Activated naive CD8-positive, alpha-beta T cell treated with anti-CD3 and anti-CD28 coated beads, Interleukin-2, amount 10 ng/mL, durations not matched to agents 7 days and 5 days (primary cell): ENCODE data around the gene CASKIN2. TPM values are rescaled to one million over a fixed set of nuclear protein-coding genes. Genes with fewer than 3 reads are reported as not detected.
"Not testable (repeated sequence)": the region's sequence is repeated elsewhere in the genome, so short reads cannot be mapped to it uniquely, and the experiment has no call there.

Experiments used
- ATAC-seq: fragments of 150-1000 bp; cut with Tn5 transposase; one replicate; pipeline ENCODE4 v1.10.0; 2021; ENCODE audit warnings: low read depth, moderate library complexity
- POLR2A ChIA-PET: fragments of 350-600 bp; sonication (Branson Sonifier 250); formaldehyde crosslinking; loops from one replicate; lab custom pipeline; 2021; ENCODE audit warnings: antibody characterized with exemption; lab: Charles Lee
- DNase-seq: peaks from one replicate; pipeline ENCODE4 v3.0.0; 2021
- H3K27ac Mint-ChIP-seq: one replicate; pipeline ENCODE4 v1.8.0; 2022; ENCODE audit warnings: mild to moderate bottlenecking, mixed read lengths
- H3K27me3 Mint-ChIP-seq: one replicate; pipeline ENCODE4 v1.8.0; 2022; ENCODE audit warnings: mild to moderate bottlenecking, moderate library complexity, mixed read lengths
- H3K36me3 Mint-ChIP-seq: one replicate; pipeline ENCODE4 v1.8.0; 2021; ENCODE audit warnings: mild to moderate bottlenecking, mixed read lengths
- H3K4me1 Mint-ChIP-seq: one replicate; pipeline ENCODE4 v1.8.0; 2021; ENCODE audit warnings: mixed read lengths
- H3K4me3 Mint-ChIP-seq: one replicate; pipeline ENCODE4 v1.8.0; 2022; ENCODE audit warnings: mild to moderate bottlenecking, moderate library complexity, mixed read lengths
- H3K9me3 Mint-ChIP-seq: one replicate; pipeline ENCODE4 v1.8.0; 2021; ENCODE audit warnings: mixed read lengths
- total RNA-seq, 2 experiments: library from RNA; stranded (reverse); gene quantifications; one replicate each; pipeline ENCODE4 v1.2.3, GENCODE V29; 2021

CASKIN2 gene
- total RNA-seq, 2 experiments from 2014 or later: 0.72 to 2.3 TPM

DNA sequence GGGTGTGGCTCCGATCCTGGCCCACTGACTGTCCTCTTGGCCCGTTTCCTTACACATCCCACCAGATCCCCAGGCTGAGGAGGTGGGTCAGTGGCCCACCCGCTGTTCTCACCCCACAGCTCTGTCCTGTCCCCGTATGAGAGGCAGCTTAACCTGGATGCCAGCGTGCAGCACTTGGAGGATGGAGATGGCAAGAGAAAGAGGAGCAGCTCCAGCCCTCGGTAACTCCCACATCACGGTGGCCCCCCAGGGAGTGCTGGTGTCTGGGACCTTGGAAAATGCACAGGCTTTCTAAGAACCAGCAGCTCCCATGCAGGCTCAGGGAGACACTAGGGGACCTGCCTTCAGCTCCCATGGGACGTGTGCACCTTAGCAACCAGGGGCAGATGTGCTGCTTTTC lies 6.0 kb upstream of the CASKIN2 start:
- peaks cover 20% of the 10 kb centered on the region for H3K36me3 Mint-ChIP-seq
- peaks cover 25% of the 10 kb centered on the region for H3K4me1 Mint-ChIP-seq
- POLR2A ChIA-PET: interaction anchor here (1.4 kb wide), 1 partner anchor 14 kb away, joined by 3 read pairs; no protein-coding TSS in a partner anchor
- H3K27me3 Mint-ChIP-seq: no peaks in the 10 kb centered on the region
- ATAC-seq: no peak
- no peaks in the 10 kb centered on the region for H3K9me3 Mint-ChIP-seq
- no peak overlapping the region for H3K27ac Mint-ChIP-seq
- no peak overlapping the region for H3K4me3 Mint-ChIP-seq
- DNase-seq: no peak

DNA sequence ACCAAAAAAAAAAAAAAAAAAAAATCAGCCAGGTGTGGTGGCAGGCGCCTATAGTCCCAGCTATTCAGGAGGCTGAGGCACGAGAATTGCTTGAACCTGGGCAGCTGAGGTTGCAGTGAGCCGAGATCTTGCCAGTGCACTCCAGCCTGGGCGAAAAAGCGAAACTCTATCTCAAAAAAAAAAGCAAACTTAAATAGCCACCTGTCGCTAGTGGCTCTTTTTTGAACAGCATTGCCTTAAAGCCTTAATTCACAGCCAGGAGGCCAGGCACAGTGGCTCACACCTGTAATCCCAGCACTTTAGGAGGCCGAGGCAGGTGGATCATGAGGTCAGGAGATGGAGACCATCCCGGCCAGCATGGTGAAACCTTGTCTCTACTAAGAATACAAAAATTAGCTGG lies 5.1 kb upstream of the CASKIN2 start:
- not testable (repeated sequence) for ATAC-seq, H3K4me3 Mint-ChIP-seq, H3K27me3 Mint-ChIP-seq, H3K9me3 Mint-ChIP-seq, DNase-seq, H3K27ac Mint-ChIP-seq
- H3K36me3 Mint-ChIP-seq: peaks cover 20% of the 10 kb centered on the region
- POLR2A ChIA-PET: interaction anchor here (0.9 kb wide), 1 partner anchor 19 kb away, joined by 4 read pairs; no protein-coding TSS in a partner anchor
- H3K4me1 Mint-ChIP-seq: peaks cover 24% of the 10 kb centered on the region

GRCh38 chr17:75518983-75519537 lies 3.7 kb upstream of the CASKIN2 start:
- no peak for DNase-seq
- Mint-ChIP-seq H3K4me1 (peaks cover 24% of the 10 kb centered on the region), H3K27ac (peak overlapping the region; percentile 91), H3K27me3 (peaks cover 1% of the 10 kb centered on the region), H3K36me3 (peaks cover 20% of the 10 kb centered on the region), H3K9me3 (no peaks in the 10 kb centered on the region), H3K4me3 (peak overlapping the region; percentile 75)
- POLR2A ChIA-PET: interaction anchor here (0.9 to 1.8 kb wide), 3 partner anchors 62 to 248 kb away, joined by 3 to 6 read pairs (median 4); partner anchors contain the start of gene MIF4GD
- no peak for ATAC-seq

- peaks cover 19% of the 10 kb centered on the region for H3K36me3 Mint-ChIP-seq
- no peaks in the 10 kb centered on the region for H3K9me3 Mint-ChIP-seq
- peaks cover 24% of the 10 kb centered on the region for H3K4me1 Mint-ChIP-seq
- DNase-seq: no peak
- peak; percentile 65 for ATAC-seq
- POLR2A ChIA-PET: interaction anchor here (0.9 to 1.8 kb wide), 11 partner anchors 9 to 247 kb away, joined by 3 to 8 read pairs (median 4); partner anchors contain the start of genes MIF4GD and TMEM94
- H3K27me3 Mint-ChIP-seq: peaks cover 7% of the 10 kb centered on the region
- H3K4me3 Mint-ChIP-seq: peak overlapping the region; percentile 75
- peak overlapping the region; percentile 91 for H3K27ac Mint-ChIP-seq
Observed at GRCh38 chr17:75518201-75518600, 2.9 kb upstream of the CASKIN2 start.

GRCh38 chr17:75517297-75517865 lies 2.0 kb upstream of the CASKIN2 start:
- DNase-seq (no peak), ATAC-seq (no peak)
- Mint-ChIP-seq H3K4me3 (peak overlapping the region; percentile 75), H3K27ac (peak overlapping the region; percentile 91), H3K27me3 (peaks cover 7% of the 10 kb centered on the region), H3K4me1 (peaks cover 24% of the 10 kb centered on the region), H3K36me3 (peaks cover 17% of the 10 kb centered on the region), H3K9me3 (no peaks in the 10 kb centered on the region)
- POLR2A ChIA-PET: interaction anchor here (0.6 to 2.2 kb wide), 18 partner anchors 8 to 247 kb away, joined by 3 to 23 read pairs (median 6); partner anchors contain the start of genes GRB2, LLGL2, MIF4GD and MYO15B

- Mint-ChIP-seq H3K4me1 (peaks cover 24% of the 10 kb centered on the region), H3K4me3 (peak overlapping the region; percentile 75), H3K9me3 (no peaks in the 10 kb centered on the region), H3K27ac (peak overlapping the region; percentile 91), H3K27me3 (peaks cover 7% of the 10 kb centered on the region), H3K36me3 (peaks cover 15% of the 10 kb centered on the region)
- DNase-seq: peak; percentile 72
- peak; percentile 8 for ATAC-seq
- POLR2A ChIA-PET: interaction anchor here (0.5 to 2.2 kb wide), 23 partner anchors 8 to 387 kb away, joined by 3 to 23 read pairs (median 4); partner anchors contain the start of genes GRB2, LLGL2, MIF4GD and MYO15B
Observed at GRCh38 chr17:75516619-75517296, 1.4 kb upstream of the CASKIN2 start.

- peak within 1 kb of the TSS; percentile 75 for H3K4me3 Mint-ChIP-seq
- ATAC-seq (peak; percentile 80), DNase-seq (peak; percentile 99)
- H3K36me3 Mint-ChIP-seq: peaks cover 15% of the 10 kb centered on the region
- H3K27ac Mint-ChIP-seq: peak within 1 kb of the TSS; percentile 91
- peaks cover 24% of the 10 kb centered on the region for H3K4me1 Mint-ChIP-seq
- no peaks in the 10 kb centered on the region for H3K9me3 Mint-ChIP-seq
- H3K27me3 Mint-ChIP-seq: peaks cover 7% of the 10 kb centered on the region
- POLR2A ChIA-PET: interaction anchor here (0.7 to 2.2 kb wide), 23 partner anchors 9 to 271 kb away, joined by 3 to 23 read pairs (median 4); partner anchors contain the start of genes GRB2, LLGL2, MIF4GD and MYO15B
Observed at GRCh38 chr17:75516255-75516618, 900 bp upstream of the CASKIN2 start, which contains the start of gene TSEN54. TSS of gene TSEN54 (plus strand) at chr17:75516528. CDS start at chr17:75516561, 33 bp downstream.

- no peak for DNase-seq
- POLR2A ChIA-PET: interaction anchor here (1.5 kb wide), 1 partner anchor 74 kb away, joined by 3 read pairs; no protein-coding TSS in a partner anchor
- H3K27me3 Mint-ChIP-seq: peaks cover 7% of the 10 kb centered on the region
- no peak for ATAC-seq
- H3K4me3 Mint-ChIP-seq: no peak overlapping the region
- H3K27ac Mint-ChIP-seq: no peak overlapping the region
- peaks cover 12% of the 10 kb centered on the region for H3K36me3 Mint-ChIP-seq
- H3K4me1 Mint-ChIP-seq: peaks cover 24% of the 10 kb centered on the region
- no peaks in the 10 kb centered on the region for H3K9me3 Mint-ChIP-seq
Observed at GRCh38 chr17:75514919-75515495, 330 bp downstream of the CASKIN2 start.

- no peak for DNase-seq
- H3K36me3 Mint-ChIP-seq: peaks cover 8% of the 10 kb centered on the region
- ATAC-seq: no peak
- peak overlapping the region; percentile 28 for H3K4me3 Mint-ChIP-seq
- H3K27me3 Mint-ChIP-seq: peaks cover 7% of the 10 kb centered on the region
- POLR2A ChIA-PET: interaction anchor here (1.5 kb wide), 1 partner anchor 74 kb away, joined by 3 read pairs; no protein-coding TSS in a partner anchor
- peaks cover 22% of the 10 kb centered on the region for H3K4me1 Mint-ChIP-seq
- H3K9me3 Mint-ChIP-seq: no peaks in the 10 kb centered on the region
- H3K27ac Mint-ChIP-seq: no peak overlapping the region
Observed at GRCh38 chr17:75514299-75514918, 928 bp downstream of the CASKIN2 start.

DNA sequence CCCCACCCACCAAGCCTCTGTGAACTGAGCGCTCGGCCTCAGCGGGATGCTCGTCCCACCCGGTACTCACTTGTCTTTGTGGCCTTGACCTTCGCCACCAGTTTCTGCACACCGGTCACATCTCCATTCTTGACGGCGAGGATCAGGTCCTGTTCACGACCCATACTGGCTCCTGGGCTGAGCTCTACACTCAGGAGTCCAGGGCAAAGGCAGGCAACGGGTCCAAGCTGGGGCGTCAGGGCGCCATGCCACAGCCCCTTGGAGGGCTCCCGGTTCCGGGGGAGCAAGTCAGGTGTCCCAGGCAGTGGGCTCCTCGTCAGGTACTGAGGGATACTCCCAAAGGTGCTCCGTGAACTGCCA lies 1.7 kb downstream of the CASKIN2 start:
- H3K4me3 Mint-ChIP-seq: no peak overlapping the region
- ATAC-seq (no peak), DNase-seq (no peak)
- peaks cover 3% of the 10 kb centered on the region for H3K36me3 Mint-ChIP-seq
- POLR2A ChIA-PET: interaction anchor here (1.5 to 2.0 kb wide), 2 partner anchors 26 to 75 kb away, joined by 3 to 5 read pairs; no protein-coding TSS in a partner anchor
- no peak overlapping the region for H3K27ac Mint-ChIP-seq
- no peaks in the 10 kb centered on the region for H3K9me3 Mint-ChIP-seq
- peaks cover 16% of the 10 kb centered on the region for H3K4me1 Mint-ChIP-seq
- peaks cover 7% of the 10 kb centered on the region for H3K27me3 Mint-ChIP-seq

GRCh38 chr17:75512926-75513640 lies 2.3 kb downstream of the CASKIN2 start:
- POLR2A ChIA-PET: interaction anchor here (0.6 to 2.0 kb wide), 3 partner anchors 26 to 88 kb away, joined by 3 to 5 read pairs (median 3); no protein-coding TSS in a partner anchor

More at GRCh38 chr17:75512926-75513640, 2.3 kb downstream of the CASKIN2 start:
- no peak for DNase-seq
- H3K36me3 Mint-ChIP-seq: no peaks in the 10 kb centered on the region
- H3K4me1 Mint-ChIP-seq: peaks cover 11% of the 10 kb centered on the region
- H3K9me3 Mint-ChIP-seq: no peaks in the 10 kb centered on the region
- peaks cover 7% of the 10 kb centered on the region for H3K27me3 Mint-ChIP-seq
- no peak for ATAC-seq
- H3K27ac Mint-ChIP-seq: no peak overlapping the region
- no peak overlapping the region for H3K4me3 Mint-ChIP-seq
